H1 (cell line): ENCODE data around the gene CATSPERD. TPM values are rescaled to one million over a fixed set of nuclear protein-coding genes. Genes with fewer than 3 reads are reported as not detected.

Experiments used
- CTCF ChIA-PET: fragments of 300-600 bp; sonication (Branson Sonifier 250); formaldehyde crosslinking; loops from one replicate; lab custom pipeline; 2021; ENCODE audit not compliant: partially characterized antibody; lab: Charles Lee
- POLR2A ChIA-PET: fragments of 300-600 bp; sonication (Branson Sonifier 250); formaldehyde crosslinking; loops from one replicate; lab custom pipeline; 2021; ENCODE audit warnings: inconsistent platforms; ENCODE audit not compliant: partially characterized antibody; lab: Charles Lee
- DNase-seq, 2 experiments: peaks; one replicate each; pipeline versions ENCODE4 v3.0.0 to v3.0.0-alpha.2; 2010 to 2022; ENCODE audit warnings: low spot score in 2 of 2, low read depth in 1 of 2, mixed read lengths in 1 of 2
- FAIRE-seq: peaks from 2 replicates; lab custom pipeline; 2011; peaks lifted over from hg19 to GRCh38; lab: Jason Lieb, UNC
- H2AFZ ChIP-seq: 2 replicates; pipeline ENCODE4 v1.8.1; 2012; ENCODE audit warnings: low read length, inconsistent platforms
- H2AK5ac ChIP-seq: 2 replicates; pipeline ENCODE4 v1.6.1; 2013; ENCODE audit warnings: low read depth, low read length
- H2BK120ac ChIP-seq: replicated peaks from 2 replicates; pipeline ENCODE3; 2013; ENCODE audit warnings: low read depth, low read length, inconsistent platforms
- H2BK12ac ChIP-seq: 2 replicates; pipeline ENCODE4 v1.6.1; 2013; ENCODE audit warnings: low read depth, low read length
- H2BK15ac ChIP-seq: 2 replicates; pipeline ENCODE4 v1.6.1; 2013; ENCODE audit warnings: low read length
- H2BK20ac ChIP-seq: 2 replicates; pipeline ENCODE4 v1.6.1; 2013; ENCODE audit warnings: low read length
- H2BK5ac ChIP-seq: 2 replicates; pipeline ENCODE4 v1.6.1; 2013; ENCODE audit warnings: low read depth, low read length
- H3K14ac ChIP-seq: 2 replicates; pipeline ENCODE4 v1.6.1; 2013; ENCODE audit warnings: inconsistent platforms; ENCODE audit not compliant: insufficient read length
- H3K18ac ChIP-seq: 2 replicates; pipeline ENCODE4 v1.6.1; 2013; ENCODE audit warnings: low read length; ENCODE audit errors: extremely low read depth
- H3K23ac ChIP-seq: 2 replicates; pipeline ENCODE4 v1.6.1; 2013; ENCODE audit warnings: inconsistent platforms; ENCODE audit not compliant: insufficient read length
- H3K23me2 ChIP-seq: 2 replicates; pipeline ENCODE4 v1.6.1; 2013; ENCODE audit warnings: low read depth, low read length
- H3K27ac ChIP-seq: 2 replicates; pipeline ENCODE4 v1.6.1; 2011; ENCODE audit warnings: low read depth, low read length, inconsistent platforms
- H3K27me3 ChIP-seq, 4 experiments: replicated peaks in 1 of 4; 1 replicate in 1 of 4; 2 replicates in 3 of 4; pipeline versions ENCODE4 v1.6.1 to v1.8.1; 2011 to 2013; ENCODE audit warnings: low read length in 3 of 4, mild to moderate bottlenecking in 3 of 4, inconsistent platforms in 2 of 4, mixed read lengths in 2 of 4, moderate library complexity in 1 of 4; ENCODE audit not compliant: control insufficient read depth in 3 of 4, insufficient read depth in 3 of 4; ENCODE audit errors: extremely low read depth in 1 of 4
- H3K36me3 ChIP-seq, 4 experiments: 2 replicates each; pipeline versions ENCODE4 v1.6.1 to v1.8.1; 2011 to 2013; ENCODE audit warnings: mild to moderate bottlenecking in 4 of 4, low read length in 3 of 4, moderate library complexity in 2 of 4, control low read depth in 1 of 4, inconsistent platforms in 1 of 4; ENCODE audit not compliant: insufficient read depth in 4 of 4, control insufficient read depth in 2 of 4
- H3K4ac ChIP-seq: replicated peaks from 2 replicates; pipeline ENCODE3; 2013; ENCODE audit warnings: low read length, low read depth, mixed read lengths, inconsistent platforms; ENCODE audit not compliant: insufficient read length
- H3K4me1 ChIP-seq, 4 experiments: replicated peaks in 1 of 4; 1 replicate in 1 of 4; 2 replicates in 3 of 4; pipeline versions ENCODE4 v1.6.1 to v1.8.1; 2011 to 2013; ENCODE audit warnings: low read length in 3 of 4, inconsistent platforms in 2 of 4, mixed read lengths in 1 of 4; ENCODE audit not compliant: insufficient read depth in 4 of 4, control insufficient read depth in 3 of 4
- H3K4me2 ChIP-seq, 2 experiments: 2 replicates each; pipeline versions ENCODE4 v1.6.1 to v1.8.1; 2011 to 2013; ENCODE audit warnings: low read depth in 2 of 2, low read length in 2 of 2, control low read depth in 1 of 2, inconsistent platforms in 1 of 2, mild to moderate bottlenecking in 1 of 2; ENCODE audit not compliant: insufficient read depth in 1 of 2
- H3K4me3 ChIP-seq, 4 experiments: fragments of 200-600, 300-600 bp in 1 of 4; sonication (generic), shearing (Covaris generic), sonication (Bioruptor Twin) in 1 of 4; 2 replicates each; pipeline versions ENCODE4 v1.5.1 to v1.8.1; 2011 to 2016; ENCODE audit warnings: low read length in 4 of 4, low read depth in 3 of 4, control low read depth in 2 of 4, inconsistent platforms in 2 of 4, mild to moderate bottlenecking in 2 of 4, mixed read lengths in 1 of 4, moderate library complexity in 1 of 4; ENCODE audit not compliant: insufficient read depth in 2 of 4; ENCODE audit errors: extremely low read depth in 1 of 4
- H3K56ac ChIP-seq: replicated peaks from 2 replicates; pipeline ENCODE3; 2013; ENCODE audit warnings: low read depth, mild to moderate bottlenecking, mixed read lengths, low read length, inconsistent platforms; ENCODE audit not compliant: insufficient read length
- H3K79me1 ChIP-seq: 2 replicates; pipeline ENCODE4 v1.6.1; 2013; ENCODE audit warnings: low read depth, low read length, control low read depth
- H3K79me2 ChIP-seq, 2 experiments: 2 replicates each; pipeline versions ENCODE4 v1.6.1 to v1.8.1; 2012 to 2013; ENCODE audit warnings: low read length in 2 of 2, mild to moderate bottlenecking in 2 of 2, inconsistent platforms in 1 of 2; ENCODE audit not compliant: insufficient read depth in 2 of 2, control insufficient read depth in 1 of 2
- H3K9ac ChIP-seq, 4 experiments: replicated peaks in 1 of 4; 1 replicate in 1 of 4; 2 replicates in 3 of 4; pipeline versions ENCODE4 v1.6.1 to v1.8.1; 2011 to 2013; ENCODE audit warnings: low read depth in 3 of 4, low read length in 3 of 4, control low read depth in 2 of 4, mild to moderate bottlenecking in 2 of 4, moderate library complexity in 2 of 4, inconsistent platforms in 1 of 4; ENCODE audit errors: extremely low read depth in 1 of 4
- H3K9me3 ChIP-seq, 2 experiments: 2 replicates each; pipeline versions ENCODE4 v1.6.1 to v1.8.1; 2012 to 2013; ENCODE audit warnings: mild to moderate bottlenecking in 2 of 2, moderate library complexity in 2 of 2, control low read depth in 1 of 2, inconsistent platforms in 1 of 2, low read depth in 1 of 2, low read length in 1 of 2, mixed read lengths in 1 of 2; ENCODE audit not compliant: insufficient read depth in 2 of 2
- H4K20me1 ChIP-seq, 2 experiments: replicated peaks in 1 of 2; 2 replicates each; pipeline versions ENCODE3 to v1.8.1; 2011 to 2013; ENCODE audit warnings: inconsistent platforms in 2 of 2, low read length in 2 of 2, mild to moderate bottlenecking in 1 of 2; ENCODE audit not compliant: insufficient read depth in 2 of 2, control insufficient read depth in 1 of 2
- H4K5ac ChIP-seq: 2 replicates; pipeline ENCODE4 v1.6.1; 2013; ENCODE audit warnings: low read length, low read depth, mixed read lengths, inconsistent platforms; ENCODE audit not compliant: insufficient read length
- H4K8ac ChIP-seq: 2 replicates; pipeline ENCODE4 v1.8.0; 2013; ENCODE audit warnings: mild to moderate bottlenecking, moderate library complexity, low read length, inconsistent platforms; ENCODE audit not compliant: insufficient read depth; ENCODE audit errors: extremely low read depth
- H4K91ac ChIP-seq: replicated peaks from 2 replicates; pipeline ENCODE3; 2013; ENCODE audit warnings: low read length, mixed read lengths, inconsistent platforms; ENCODE audit not compliant: insufficient read length
- CREB1 ChIP-seq: IDR thresholded peaks from 2 replicates; pipeline ENCODE4 v1.6.1; 2012; ENCODE audit warnings: inconsistent platforms
- CTBP2 ChIP-seq: IDR thresholded peaks from 2 replicates; pipeline ENCODE4 v1.7.0; 2011; ENCODE audit warnings: borderline replicate concordance, mild to moderate bottlenecking, moderate library complexity, mixed read lengths, low read length; ENCODE audit not compliant: insufficient read depth, insufficient read length
- POLR2AphosphoS5 ChIP-seq: IDR thresholded peaks from 2 replicates; pipeline ENCODE4 v1.6.1; 2011; ENCODE audit warnings: low read depth, low read length
- RNF2 ChIP-seq: fragments of 200-900, 300-1000 bp; sonication (generic); IDR thresholded peaks from 2 replicates; pipeline ENCODE4 v1.7.1; 2016; ENCODE audit warnings: borderline replicate concordance, low read depth, mild to moderate bottlenecking, antibody characterized with exemption, low read length; ENCODE audit not compliant: poor library complexity, severe bottlenecking; ENCODE audit errors: missing control alignments
- RXRA ChIP-seq: IDR thresholded peaks from 2 replicates; pipeline ENCODE4 v1.6.1; 2011; ENCODE audit warnings: low read depth, mild to moderate bottlenecking, low read length, moderate library complexity; ENCODE audit not compliant: insufficient read depth
- SAP30 ChIP-seq: fragments of 300-600 bp; sonication (generic); IDR thresholded peaks from 2 replicates; pipeline ENCODE4 v1.7.1; 2012; ENCODE audit warnings: low read length, moderate library complexity, mild to moderate bottlenecking, inconsistent platforms; ENCODE audit not compliant: insufficient read depth, insufficient replicate concordance
- SIN3A ChIP-seq, 2 experiments: IDR thresholded peaks in 1 of 2; conservative IDR thresholded peaks in 1 of 2; 2 replicates each; pipeline ENCODE4 v1.6.1; 2011 to 2012; ENCODE audit warnings: low read length in 2 of 2, improper control_type of control experiment in 1 of 2, low read depth in 1 of 2, mild to moderate bottlenecking in 1 of 2
- SP2 ChIP-seq: IDR thresholded peaks from 2 replicates; pipeline ENCODE4 v1.6.1; 2012; ENCODE audit warnings: mild to moderate bottlenecking, low read length, inconsistent platforms
- WGBS, 2 experiments: shearing (Covaris generic) in 1 of 2; methylation state at CpG; one replicate each; pipeline versions ENCODE4 v1.1.6 to v1.1.7; 2013 to 2015; ENCODE audit warnings: low lambda C conversion rate in 2 of 2, mixed read lengths in 2 of 2, inconsistent platforms in 1 of 2, low coverage in 1 of 2, missing lambda C conversion rate in 1 of 2; ENCODE audit not compliant: insufficient replicate concordance in 2 of 2, insufficient coverage in 1 of 2, insufficient read length in 1 of 2; ENCODE audit errors: extremely low coverage in 1 of 2, missing lambda C conversion rate in 1 of 2; 5-methylcytosine and 5-hydroxymethylcytosine counted together
- polyA plus RNA-seq, 7 experiments: library from polyadenylated mRNA; depleted of rRNA in 3 of 7; stranded (reverse) in 5 of 7; unstranded in 2 of 7; fragments of >200 nt in 5 of 7; fragments of 200-250 nt in 2 of 7; gene quantifications; 1 replicate in 5 of 7; 2 replicates in 1 of 7; 4 replicates in 1 of 7; pipeline versions ENCODE4 v1.2.1 to v1.2.3, GENCODE V29; 2011 to 2013; ENCODE audit warnings: missing spikeins in 2 of 7, mixed read lengths in 2 of 7
- total RNA-seq: library from RNA; stranded (reverse); fragmentation: NEBNext Ultra II Directional; extraction: Animal tissue kit (Norgen Biotek cat#: 25700); gene quantifications from 2 replicates; pipeline ENCODE4 v1.2.1, GENCODE V29; 2021

The CATSPERD gene
- total and polyA plus RNA-seq, 2 of the 8 experiments (the other 6 are each of a cell fraction or from before 2014, with no cell fraction given) = 0.12 TPM; not detected in 1

DNA sequence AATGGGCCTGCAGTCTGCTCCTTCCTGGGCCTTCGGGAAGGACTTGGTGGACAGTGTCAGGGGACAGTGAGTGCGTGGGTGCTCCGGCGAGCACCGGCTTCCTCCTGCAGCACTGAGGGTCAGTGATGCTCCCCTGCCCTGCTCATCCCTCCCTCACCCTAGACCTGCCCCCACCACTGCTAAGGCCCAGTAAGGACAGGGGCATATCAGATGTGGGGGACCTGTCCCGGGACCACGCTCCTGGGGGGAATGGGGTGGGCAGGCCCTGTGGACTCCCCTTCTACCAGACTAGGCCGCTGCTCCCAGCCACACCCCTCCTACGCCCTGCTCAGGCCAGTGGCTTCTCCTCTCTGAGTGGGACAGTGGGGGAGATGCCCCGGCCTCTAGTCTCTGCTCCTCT is 43.3 kb upstream of the CATSPERD start:
- Histone ChIP-seq H3K56ac (no peak overlapping the region), H2AK5ac (no peak overlapping the region), H4K91ac (no peak overlapping the region), H3K79me1 (peaks cover 3% of the 10 kb centered on the region; the same call in 1 of the 2 replicates), H2BK15ac (no peak overlapping the region), H3K27me3 (no peaks in the 10 kb centered on the region), H3K4me2 (no peak overlapping the region), H2BK12ac (no peak overlapping the region), H3K9ac (no peak overlapping the region), H3K9me3 (no peaks in the 10 kb centered on the region), H3K27ac (no peak overlapping the region), H3K18ac (no peak overlapping the region), H2AFZ (no peak overlapping the region), H4K20me1 (peaks cover 0 to 8% of the 10 kb centered on the region in 2 experiments), H3K23me2 (peaks cover 22% of the 10 kb centered on the region; the same call in 1 of the 2 replicates), H2BK120ac (no peak overlapping the region), H4K8ac (0 out of 2 replicates have a peak overlapping the region, but pooled peaks have one; percentile 20), H3K14ac (no peak overlapping the region), H3K4me3 (no peak overlapping the region), H3K36me3 (peaks cover 0 to 2% (median 0%) of the 10 kb centered on the region in 4 experiments; a peak in 1 of 8 replicates), H3K79me2 (no peaks in the 10 kb centered on the region), H3K4me1 (peaks cover 0 to 14% (median 2%) of the 10 kb centered on the region in 4 experiments; a peak in 5 of 7 replicates), H2BK20ac (no peak overlapping the region), H3K23ac (no peak overlapping the region), H3K4ac (no peak overlapping the region), H4K5ac (no peak overlapping the region), H2BK5ac (no peak overlapping the region)
- WGBS, 2 experiments = 88% methylated on average over 9 of the region's 10 CpGs; no CpG with 5 or more reads in 1 of the 2 experiments
- ChIA-PET CTCF (interaction anchor here (3.0 kb wide), 1 partner anchor 12 kb away, joined by 26 read pairs; the partner anchor contains the start of gene RPL36), POLR2A (interaction anchor here (1.3 to 4.1 kb wide), 6 partner anchors 9 to 54 kb away, joined by 3 to 51 read pairs (median 10); partner anchors contain the start of genes RPL36, SAFB and SAFB2)
- no peak for FAIRE-seq
- no peak for DNase-seq
- TF ChIP-seq SP2 = no peak
- no peak for TF ChIP-seq CTBP2
- TF ChIP-seq SAP30 = no peak
- TF ChIP-seq CREB1 = no peak
- TF ChIP-seq RNF2 = no peak
- no peak for TF ChIP-seq POLR2AphosphoS5
- TF ChIP-seq RXRA = no peak
- no peak for TF ChIP-seq SIN3A (conservative IDR thresholded peaks at IDR 0.05 in 1 of 2, IDR thresholded peaks at IDR 0.05 in 1 of 2; ENCODE audit: low read depth in 1 of 2, low read length in 2 of 2)
